Measurements from ENCODE around the gene OR6J1. TPM values are rescaled to one million over a fixed set of nuclear protein-coding genes. Genes with fewer than 3 reads are reported as not detected.

The OR6J1 gene
- total and polyA plus RNA-seq, 2 donors (not counting 3 experiments of a cell fraction or from before 2014, with no cell fraction given), result not detected

DNA sequence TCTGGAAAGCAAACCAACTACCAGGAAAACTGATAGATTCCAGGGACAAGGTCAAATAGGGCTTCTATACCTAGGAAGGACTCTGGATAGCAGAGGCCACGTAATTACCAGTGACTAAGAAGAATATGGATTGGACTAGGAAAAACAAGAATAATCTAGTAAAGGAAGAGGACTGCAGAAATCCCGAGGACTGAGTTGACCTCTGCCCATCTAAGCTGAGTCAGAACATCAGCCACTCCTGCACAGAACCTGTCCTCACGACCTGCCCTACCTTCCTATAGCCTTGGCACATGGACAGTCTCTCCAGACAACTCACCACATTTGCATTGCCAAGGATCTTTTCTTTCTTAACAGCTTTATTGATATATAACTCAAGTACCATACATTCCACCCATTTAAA lies 2.3 kb downstream of the OR6J1 start:
- H3K27ac ChIP-seq (ENCODE audit: insufficient read depth, low read depth, low read length), result no peak overlapping the region
- H3K4me2 ChIP-seq (ENCODE audit: insufficient read depth, low read length), result no peak overlapping the region
- TF ChIP-seq JUN (IDR thresholded peaks at IDR 0.05; ENCODE audit: borderline replicate concordance, insufficient read depth, insufficient read length, low read depth), result no peak
- no peak for TF ChIP-seq GATA2 (IDR thresholded peaks at IDR 0.05; ENCODE audit: insufficient read depth, insufficient read length, low read depth, low read length)
- no peak for TF ChIP-seq POLR2A (IDR thresholded peaks at IDR 0.05; ENCODE audit: low read depth, low read length)
- no peak for TF ChIP-seq FOS (IDR thresholded peaks at IDR 0.05; ENCODE audit: borderline replicate concordance, insufficient read depth, low read length)
- TF ChIP-seq EZH2 (IDR thresholded peaks at IDR 0.05; ENCODE audit: borderline replicate concordance, low read depth, low read length, severe bottlenecking), result no peak
- TF ChIP-seq MYC (IDR thresholded peaks at IDR 0.05; ENCODE audit: low read depth, low read length), result no peak
- TF ChIP-seq, protein P1, sequence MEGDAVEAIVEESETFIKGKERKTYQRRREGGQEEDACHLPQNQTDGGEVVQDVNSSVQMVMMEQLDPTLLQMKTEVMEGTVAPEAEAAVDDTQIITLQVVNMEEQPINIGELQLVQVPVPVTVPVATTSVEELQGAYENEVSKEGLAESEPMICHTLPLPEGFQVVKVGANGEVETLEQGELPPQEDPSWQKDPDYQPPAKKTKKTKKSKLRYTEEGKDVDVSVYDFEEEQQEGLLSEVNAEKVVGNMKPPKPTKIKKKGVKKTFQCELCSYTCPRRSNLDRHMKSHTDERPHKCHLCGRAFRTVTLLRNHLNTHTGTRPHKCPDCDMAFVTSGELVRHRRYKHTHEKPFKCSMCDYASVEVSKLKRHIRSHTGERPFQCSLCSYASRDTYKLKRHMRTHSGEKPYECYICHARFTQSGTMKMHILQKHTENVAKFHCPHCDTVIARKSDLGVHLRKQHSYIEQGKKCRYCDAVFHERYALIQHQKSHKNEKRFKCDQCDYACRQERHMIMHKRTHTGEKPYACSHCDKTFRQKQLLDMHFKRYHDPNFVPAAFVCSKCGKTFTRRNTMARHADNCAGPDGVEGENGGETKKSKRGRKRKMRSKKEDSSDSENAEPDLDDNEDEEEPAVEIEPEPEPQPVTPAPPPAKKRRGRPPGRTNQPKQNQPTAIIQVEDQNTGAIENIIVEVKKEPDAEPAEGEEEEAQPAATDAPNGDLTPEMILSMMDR (IDR thresholded peaks at IDR 0.05; ENCODE audit: extremely low read depth in 1 of 2, insufficient read depth in 1 of 2, low read depth in 1 of 2, low read length in 2 of 2), result no peak
- dilution Hi-C loops (cut with MboI; ENCODE audit: extremely low pct_ligation_motif_present, low sequenced_read_pairs), result no loop called here
- no peaks in the 10 kb centered on the region for H4K20me1 ChIP-seq (replicated peaks; ENCODE audit: control insufficient read depth, extremely low read depth, insufficient read depth, low read length)
- no peaks in the 10 kb centered on the region for H3K9me1 ChIP-seq (replicated peaks; ENCODE audit: control insufficient read depth, extremely low read depth, insufficient read depth, low read length)
- H2AFZ ChIP-seq (ENCODE audit: low read depth, low read length), result no peak overlapping the region
- FAIRE-seq (no peak), DNase-seq (ENCODE audit: low read depth, low spot score) (no peak)
- CTCF ChIA-PET, result interaction anchor here (0.7 to 3.4 kb wide), 7 partner anchors 8 to 267 kb away, joined by 3 to 13 read pairs (median 3); no protein-coding TSS in a partner anchor
- H3K4me1 ChIP-seq (ENCODE audit: control insufficient read depth, extremely low read depth, insufficient read depth, low read length), result no peaks in the 10 kb centered on the region
- H3K9ac ChIP-seq (replicated peaks; ENCODE audit: extremely low read depth, insufficient read depth, low read length), result no peak overlapping the region
- POLR2A ChIA-PET, result interaction anchor here (0.6 kb wide), 1 partner anchor 73 kb away, joined by 4 read pairs; no protein-coding TSS in a partner anchor
- H3K27me3 ChIP-seq (ENCODE audit: control insufficient read depth in 2 of 2, insufficient read depth in 2 of 2, low read length in 2 of 2), result no peaks in the 10 kb centered on the region
- no peaks in the 10 kb centered on the region for H3K36me3 ChIP-seq (ENCODE audit: control insufficient read depth in 2 of 2, extremely low read depth in 1 of 2, insufficient read depth in 2 of 2, low read length in 2 of 2)
- no peak overlapping the region for H3K4me3 ChIP-seq (replicated peaks in 1 of 3; ENCODE audit: insufficient read depth in 1 of 3, low read depth in 1 of 3, low read length in 3 of 3)
- no peaks in the 10 kb centered on the region for H3K79me2 ChIP-seq (ENCODE audit: control insufficient read depth, insufficient read depth, low read length)
- BruUV-seq (replicated peaks), result no TSS peak
- intact Hi-C loops (cut with micrococcal nuclease), result no loop called here
- H3K9me3 ChIP-seq (replicated peaks; ENCODE audit: control insufficient read depth, insufficient read depth, low read length), result no peaks in the 10 kb centered on the region
